MM.1S (cell line): ENCODE measurements around the gene NEK6.

Experiments used
- DNase-seq: peaks from one replicate; pipeline ENCODE4 v3.0.0-alpha.2; 2015
- H2AFZ ChIP-seq: fragments of 300-600 bp; sonication (generic); 2 replicates; pipeline ENCODE4 v1.6.0; 2016; ENCODE audit warnings: antibody characterized with exemption, low read length
- H3F3A ChIP-seq: fragments of 300-600 bp; sonication (generic); 2 replicates; pipeline ENCODE4 v1.6.1; 2016; ENCODE audit warnings: mild to moderate bottlenecking, antibody characterized with exemption, low read length, moderate library complexity, mixed read lengths; ENCODE audit not compliant: insufficient read depth
- H3K27ac ChIP-seq: fragments of 300-600 bp; sonication (generic); 2 replicates; pipeline ENCODE4 v1.5.1; 2016; ENCODE audit warnings: mild to moderate bottlenecking, low read length
- H3K27me3 ChIP-seq: fragments of 300-600 bp; sonication (generic); replicated peaks from 2 replicates; pipeline ENCODE4 v1.6.0; 2016; ENCODE audit warnings: low read length; ENCODE audit not compliant: insufficient read depth
- H3K36me3 ChIP-seq: fragments of 300-600 bp; sonication (generic); replicated peaks from 2 replicates; pipeline ENCODE4 v1.6.1; 2016; ENCODE audit warnings: mild to moderate bottlenecking, low read length, mixed read lengths; ENCODE audit not compliant: insufficient read depth
- H3K4me1 ChIP-seq: fragments of 300-600 bp; sonication (generic); 2 replicates; pipeline ENCODE4 v1.6.1; 2016; ENCODE audit warnings: low read length, mixed read lengths
- H3K4me2 ChIP-seq: fragments of 300-600 bp; sonication (generic); 2 replicates; pipeline ENCODE4 v1.6.0; 2016; ENCODE audit warnings: low read depth, low read length
- H3K4me3 ChIP-seq: fragments of 300-600 bp; sonication (generic); 2 replicates; pipeline ENCODE4 v1.5.1; 2016; ENCODE audit warnings: low read length, mixed read lengths
- H3K79me2 ChIP-seq: fragments of 300-600 bp; sonication (generic); 2 replicates; pipeline ENCODE4 v1.6.1; 2016; ENCODE audit warnings: mixed run types, low read length, mixed read lengths
- H3K9ac ChIP-seq: fragments of 300-600 bp; sonication (generic); 2 replicates; pipeline ENCODE4 v1.6.1; 2016; ENCODE audit warnings: low read length, mixed read lengths
- H3K9me2 ChIP-seq: fragments of 300-600 bp; sonication (generic); replicated peaks from 2 replicates; pipeline ENCODE4 v1.6.1; 2016; ENCODE audit warnings: mild to moderate bottlenecking, low read length, mixed read lengths; ENCODE audit not compliant: insufficient read depth
- H3K9me3 ChIP-seq: fragments of 300-600 bp; sonication (generic); replicated peaks from 2 replicates; pipeline ENCODE4 v1.6.1; 2016; ENCODE audit warnings: mild to moderate bottlenecking, low read length, mixed read lengths; ENCODE audit not compliant: insufficient read depth
- H4K20me1 ChIP-seq: fragments of 300-600 bp; sonication (generic); 2 replicates; pipeline ENCODE4 v1.6.1; 2016; ENCODE audit warnings: mild to moderate bottlenecking, low read length, moderate library complexity, mixed read lengths; ENCODE audit not compliant: insufficient read depth
- CTCF ChIP-seq: fragments of 300-600 bp; sonication (generic); IDR thresholded peaks from 2 replicates; pipeline ENCODE4 v1.5.1; 2016; ENCODE audit warnings: antibody characterized with exemption, low read length, mixed read lengths
- EZH2 ChIP-seq: fragments of 300-600 bp; sonication (generic); optimal IDR thresholded peaks from 2 replicates; pipeline ENCODE3; 2017; ENCODE audit warnings: low read depth, mild to moderate bottlenecking, antibody characterized with exemption, low read length, mixed read lengths
- EZH2phosphoT487 ChIP-seq: fragments of 300-600 bp; sonication (generic); IDR thresholded peaks from 2 replicates; pipeline ENCODE4 v1.6.1; 2018; ENCODE audit warnings: antibody characterized with exemption, low read length

The NEK6 gene

GRCh38 chr9:124356745-124357390 lies 99.1 kb downstream of the NEK6 start:
- Histone ChIP-seq H3K4me3 (no peak overlapping the region), H4K20me1 (peaks cover 22% of the 10 kb centered on the region), H3F3A (no peaks in the 10 kb centered on the region), H3K27ac (no peak overlapping the region), H3K9ac (no peak overlapping the region), H3K36me3 (peaks cover 14% of the 10 kb centered on the region; the same call in 1 of the 2 replicates), H2AFZ (no peak overlapping the region), H3K27me3 (no peaks in the 10 kb centered on the region), H3K79me2 (peaks cover 76% of the 10 kb centered on the region), H3K9me3 (no peaks in the 10 kb centered on the region), H3K9me2 (no peaks in the 10 kb centered on the region), H3K4me1 (no peaks in the 10 kb centered on the region), H3K4me2 (no peak overlapping the region)
- DNase-seq = no peak
- TF ChIP-seq CTCF = no peak

GRCh38 chr9:124357721-124358361 lies 100.1 kb downstream of the NEK6 start:
- TF ChIP-seq CTCF = 0 out of 2 replicates have a peak, but pooled peaks have one; percentile 11
- TF ChIP-seq EZH2 = no peak
- no peak overlapping the region for H3K4me2 ChIP-seq
- peaks cover 4% of the 10 kb centered on the region; the same call in 1 of the 2 replicates for H3K36me3 ChIP-seq
- no peaks in the 10 kb centered on the region for H3K27me3 ChIP-seq
- no peaks in the 10 kb centered on the region for H3K9me2 ChIP-seq
- H3K27ac ChIP-seq = no peak overlapping the region
- peaks cover 22% of the 10 kb centered on the region for H4K20me1 ChIP-seq
- H3K79me2 ChIP-seq = peaks cover 85% of the 10 kb centered on the region
- no peak overlapping the region for H3K9ac ChIP-seq
- H3K9me3 ChIP-seq = no peaks in the 10 kb centered on the region
- H3K4me3 ChIP-seq = no peak overlapping the region
- no peaks in the 10 kb centered on the region for H3K4me1 ChIP-seq
- H2AFZ ChIP-seq = no peak overlapping the region
- DNase-seq = no peak
- no peaks in the 10 kb centered on the region for H3F3A ChIP-seq

- Histone ChIP-seq H3K4me3 (no peak overlapping the region), H3K79me2 (peaks cover 93% of the 10 kb centered on the region), H3K27me3 (no peaks in the 10 kb centered on the region), H3F3A (no peaks in the 10 kb centered on the region), H3K36me3 (no peaks in the 10 kb centered on the region), H3K4me1 (no peaks in the 10 kb centered on the region), H4K20me1 (peaks cover 22% of the 10 kb centered on the region), H3K4me2 (no peak overlapping the region), H2AFZ (no peak overlapping the region), H3K9ac (no peak overlapping the region), H3K9me2 (no peaks in the 10 kb centered on the region), H3K9me3 (no peaks in the 10 kb centered on the region), H3K27ac (no peak overlapping the region)
- TF ChIP-seq CTCF (no peak), EZH2 (no peak), EZH2phosphoT487 (no peak)
- no peak for DNase-seq
These were observed 100.9 kb downstream of the NEK6 start for GRCh38 chr9:124358631-124359030.
